CD4-positive, alpha-beta T cell treated with Interferon alpha-2 for 1 hour (primary cell): Measurements from ENCODE around the gene POPDC2.
"Not testable (repeated sequence)": the region's sequence is repeated elsewhere in the genome, so short reads cannot be mapped to it uniquely, and the experiment has no call there.

Experiments
- DNase-seq, 2 donors: peaks; one replicate each; pipeline ENCODE4 v3.0.0-alpha.2; 2020 to 2022

Gene POPDC2

GRCh38 chr3:119660474-119661440 is at the start of gene POPDC2:
TSS of gene POPDC2 (minus strand) at chr3:119660589. CDS start at chr3:119660423, 166 bp downstream.
- no peak for DNase-seq

- no peak for DNase-seq
These were observed 43.6 kb upstream of the POPDC2 start for GRCh38 chr3:119703820-119704531.

GRCh38 chr3:119702530-119703527 is 42.4 kb upstream of the POPDC2 start, which contains the start of gene CFAP91:
TSS of gene CFAP91 (plus strand) at chr3:119703022. CDS start at chr3:119703099, 77 bp downstream.
- peak; percentile 91 to 93 for DNase-seq

GRCh38 chr3:119700920-119701734 is 40.7 kb upstream of the POPDC2 start:
- peak in 1 of 2 donors; percentile 11 for DNase-seq

- DNase-seq, result peak; percentile 60 to 67
These were observed 40.0 kb upstream of the POPDC2 start for GRCh38 chr3:119700269-119700919.

- DNase-seq, result no peak
These were observed 37.0 kb upstream of the POPDC2 start for GRCh38 chr3:119697394-119697793.

GRCh38 chr3:119695480-119695879 is 35.1 kb upstream of the POPDC2 start:
- no peak for DNase-seq

- DNase-seq, result no peak
These were observed 29.8 kb upstream of the POPDC2 start for GRCh38 chr3:119690043-119690656.

GRCh38 chr3:119683421-119683820 is 23.0 kb upstream of the POPDC2 start:
- DNase-seq, result no peak

- DNase-seq, result peak in 1 of 2 donors; percentile 43
These were observed 20.9 kb upstream of the POPDC2 start for GRCh38 chr3:119681279-119681678.

GRCh38 chr3:119679874-119680273 is 19.5 kb upstream of the POPDC2 start:
- no peak for DNase-seq

GRCh38 chr3:119678209-119678608 is 17.8 kb upstream of the POPDC2 start:
- not testable (repeated sequence) for DNase-seq

- DNase-seq, result no peak
These were observed 17.2 kb upstream of the POPDC2 start for GRCh38 chr3:119677641-119677934.

- DNase-seq, result peak; percentile 98 to 99
These were observed 16.6 kb upstream of the POPDC2 start, which contains the start of gene COX17 for GRCh38 chr3:119676771-119677640. TSS of gene COX17 (minus strand) at chr3:119677406. CDS start at chr3:119677310, 96 bp downstream.

- no peak for DNase-seq
These were observed 15.6 kb upstream of the POPDC2 start for GRCh38 chr3:119676020-119676419.

GRCh38 chr3:119675188-119675874 is 14.9 kb upstream of the POPDC2 start:
- DNase-seq, result no peak

- no peak for DNase-seq
These were observed 13.5 kb upstream of the POPDC2 start for GRCh38 chr3:119673875-119674274.

- DNase-seq, result no peak
These were observed 12.4 kb upstream of the POPDC2 start for GRCh38 chr3:119672776-119673175.
